ENCODE data around the gene TJP3.

TJP3 gene

GRCh38 chr19:3767050-3767449 is 58.9 kb downstream of the TJP3 start:
- Histone ChIP-seq H3K36me3 (ENCODE audit: control insufficient read depth, insufficient read depth, low read length) (peaks cover 7% of the 10 kb centered on the region), H3K4me3 (ENCODE audit: low read length) (no peak overlapping the region), H3K27ac (ENCODE audit: low read depth, low read length) (no peak overlapping the region)

GRCh38 chr19:3768015-3768747 is 60.0 kb downstream of the TJP3 start:
- Histone ChIP-seq H3K4me1 (ENCODE audit: control insufficient read depth, insufficient read depth, low read length) (peaks cover 2% of the 10 kb centered on the region), H3K36me3 (ENCODE audit: control insufficient read depth, insufficient read depth, low read length) (peaks cover 7% of the 10 kb centered on the region), H3K27ac (ENCODE audit: low read depth, low read length) (no peak overlapping the region), H3K27me3 (ENCODE audit: control insufficient read depth, insufficient read depth, low read length) (peaks cover 3% of the 10 kb centered on the region), H3K9ac (ENCODE audit: low read length) (no peak overlapping the region), H3K4me3 (ENCODE audit: low read length) (no peak overlapping the region)

More at GRCh38 chr19:3767050-3767449, 58.9 kb downstream of the TJP3 start:
- Histone ChIP-seq H3K9ac (ENCODE audit: low read length) (no peak overlapping the region), H3K27me3 (ENCODE audit: control insufficient read depth, insufficient read depth, low read length) (peaks cover 3% of the 10 kb centered on the region), H3K4me1 (ENCODE audit: control insufficient read depth, insufficient read depth, low read length) (peaks cover 5% of the 10 kb centered on the region)

- H3K9ac ChIP-seq (ENCODE audit: low read length): no peak overlapping the region
- H3K4me1 ChIP-seq (ENCODE audit: control insufficient read depth, insufficient read depth, low read length): no peaks in the 10 kb centered on the region
- H3K4me3 ChIP-seq (ENCODE audit: low read length): no peak overlapping the region
- H3K27ac ChIP-seq (ENCODE audit: low read depth, low read length): no peak overlapping the region
- peaks cover 7% of the 10 kb centered on the region for H3K36me3 ChIP-seq (ENCODE audit: control insufficient read depth, insufficient read depth, low read length)
- H3K27me3 ChIP-seq (ENCODE audit: control insufficient read depth, insufficient read depth, low read length): peaks cover 3% of the 10 kb centered on the region
Observed at GRCh38 chr19:3768748-3769099, 60.5 kb downstream of the TJP3 start.

GRCh38 chr19:3769494-3769893 is 61.3 kb downstream of the TJP3 start:
- Histone ChIP-seq H3K36me3 (ENCODE audit: control insufficient read depth, insufficient read depth, low read length) (peaks cover 7% of the 10 kb centered on the region), H3K27ac (ENCODE audit: low read depth, low read length) (no peak overlapping the region), H3K9ac (ENCODE audit: low read length) (no peak overlapping the region), H3K4me3 (ENCODE audit: low read length) (no peak overlapping the region), H3K27me3 (ENCODE audit: control insufficient read depth, insufficient read depth, low read length) (peaks cover 3% of the 10 kb centered on the region), H3K4me1 (ENCODE audit: control insufficient read depth, insufficient read depth, low read length) (no peaks in the 10 kb centered on the region)

GRCh38 chr19:3770136-3770999 is 62.2 kb downstream of the TJP3 start:
- Histone ChIP-seq H3K27me3 (ENCODE audit: control insufficient read depth, insufficient read depth, low read length) (peaks cover 3% of the 10 kb centered on the region), H3K4me3 (ENCODE audit: low read length) (no peak overlapping the region), H3K4me1 (ENCODE audit: control insufficient read depth, insufficient read depth, low read length) (no peaks in the 10 kb centered on the region), H3K36me3 (ENCODE audit: control insufficient read depth, insufficient read depth, low read length) (peaks cover 7% of the 10 kb centered on the region), H3K27ac (ENCODE audit: low read depth, low read length) (no peak overlapping the region), H3K9ac (ENCODE audit: low read length) (no peak overlapping the region)

- Histone ChIP-seq H3K36me3 (ENCODE audit: control insufficient read depth, insufficient read depth, low read length) (peaks cover 7% of the 10 kb centered on the region), H3K4me3 (ENCODE audit: low read length) (no peak overlapping the region)
Observed at GRCh38 chr19:3771000-3771905, 63.1 kb downstream of the TJP3 start.

GRCh38 chr19:3771906-3772455 is 63.8 kb downstream of the TJP3 start, which contains the start of gene RAX2:
TSS of gene RAX2 (minus strand) at chr19:3772228. CDS start at chr19:3771742, 486 bp downstream.
- Histone ChIP-seq H3K9ac (ENCODE audit: low read length) (no peak within 1 kb of the TSS), H3K27me3 (ENCODE audit: control insufficient read depth, insufficient read depth, low read length) (peaks cover 3% of the 10 kb centered on the region), H3K27ac (ENCODE audit: low read depth, low read length) (no peak within 1 kb of the TSS), H3K4me1 (ENCODE audit: control insufficient read depth, insufficient read depth, low read length) (no peaks in the 10 kb centered on the region), H3K4me3 (ENCODE audit: low read length) (no peak within 1 kb of the TSS), H3K36me3 (ENCODE audit: control insufficient read depth, insufficient read depth, low read length) (peaks cover under 1% of the 10 kb centered on the region)

More at GRCh38 chr19:3771000-3771905, 63.1 kb downstream of the TJP3 start:
- H3K27ac ChIP-seq (ENCODE audit: low read depth, low read length): no peak overlapping the region
- peaks cover 3% of the 10 kb centered on the region for H3K27me3 ChIP-seq (ENCODE audit: control insufficient read depth, insufficient read depth, low read length)
- H3K4me1 ChIP-seq (ENCODE audit: control insufficient read depth, insufficient read depth, low read length): no peaks in the 10 kb centered on the region
- no peak overlapping the region for H3K9ac ChIP-seq (ENCODE audit: low read length)

- no peak overlapping the region for H3K4me3 ChIP-seq (ENCODE audit: low read length)
Observed at GRCh38 chr19:3773814-3774515, 65.8 kb downstream of the TJP3 start.

GRCh38 chr19:3774621-3775373 is 66.6 kb downstream of the TJP3 start:
- H3K27ac ChIP-seq (ENCODE audit: low read depth, low read length): no peak overlapping the region
- H3K4me1 ChIP-seq (ENCODE audit: control insufficient read depth, insufficient read depth, low read length): no peaks in the 10 kb centered on the region
- H3K4me3 ChIP-seq (ENCODE audit: low read length): no peak overlapping the region
- no peak overlapping the region for H3K9ac ChIP-seq (ENCODE audit: low read length)
- peaks cover 3% of the 10 kb centered on the region for H3K27me3 ChIP-seq (ENCODE audit: control insufficient read depth, insufficient read depth, low read length)
- no peaks in the 10 kb centered on the region for H3K36me3 ChIP-seq (ENCODE audit: control insufficient read depth, insufficient read depth, low read length)

More at GRCh38 chr19:3773814-3774515, 65.8 kb downstream of the TJP3 start:
- H3K36me3 ChIP-seq (ENCODE audit: control insufficient read depth, insufficient read depth, low read length): no peaks in the 10 kb centered on the region
- peaks cover 3% of the 10 kb centered on the region for H3K27me3 ChIP-seq (ENCODE audit: control insufficient read depth, insufficient read depth, low read length)
- H3K4me1 ChIP-seq (ENCODE audit: control insufficient read depth, insufficient read depth, low read length): no peaks in the 10 kb centered on the region
- H3K9ac ChIP-seq (ENCODE audit: low read length): no peak overlapping the region
- no peak overlapping the region for H3K27ac ChIP-seq (ENCODE audit: low read depth, low read length)

- no peaks in the 10 kb centered on the region for H3K36me3 ChIP-seq (ENCODE audit: control insufficient read depth, insufficient read depth, low read length)
- peaks cover 3% of the 10 kb centered on the region for H3K27me3 ChIP-seq (ENCODE audit: control insufficient read depth, insufficient read depth, low read length)
- no peak overlapping the region for H3K9ac ChIP-seq (ENCODE audit: low read length)
Observed at GRCh38 chr19:3775374-3775711, 67.2 kb downstream of the TJP3 start.

GRCh38 chr19:3775831-3776230 is 67.6 kb downstream of the TJP3 start:
- H3K27me3 ChIP-seq (ENCODE audit: control insufficient read depth, insufficient read depth, low read length): peaks cover 3% of the 10 kb centered on the region
- H3K36me3 ChIP-seq (ENCODE audit: control insufficient read depth, insufficient read depth, low read length): no peaks in the 10 kb centered on the region
- H3K4me3 ChIP-seq (ENCODE audit: low read length): no peak overlapping the region
- H3K27ac ChIP-seq (ENCODE audit: low read depth, low read length): no peak overlapping the region
- no peaks in the 10 kb centered on the region for H3K4me1 ChIP-seq (ENCODE audit: control insufficient read depth, insufficient read depth, low read length)
- H3K9ac ChIP-seq (ENCODE audit: low read length): no peak overlapping the region

More at GRCh38 chr19:3775374-3775711, 67.2 kb downstream of the TJP3 start:
- Histone ChIP-seq H3K4me3 (ENCODE audit: low read length) (no peak overlapping the region), H3K27ac (ENCODE audit: low read depth, low read length) (no peak overlapping the region), H3K4me1 (ENCODE audit: control insufficient read depth, insufficient read depth, low read length) (no peaks in the 10 kb centered on the region)
